ENCODE data around the gene CHD8.
A peak's percentile ranks its signal among the peaks of the same experiment; 100 is the strongest.

Gene CHD8, protein sequence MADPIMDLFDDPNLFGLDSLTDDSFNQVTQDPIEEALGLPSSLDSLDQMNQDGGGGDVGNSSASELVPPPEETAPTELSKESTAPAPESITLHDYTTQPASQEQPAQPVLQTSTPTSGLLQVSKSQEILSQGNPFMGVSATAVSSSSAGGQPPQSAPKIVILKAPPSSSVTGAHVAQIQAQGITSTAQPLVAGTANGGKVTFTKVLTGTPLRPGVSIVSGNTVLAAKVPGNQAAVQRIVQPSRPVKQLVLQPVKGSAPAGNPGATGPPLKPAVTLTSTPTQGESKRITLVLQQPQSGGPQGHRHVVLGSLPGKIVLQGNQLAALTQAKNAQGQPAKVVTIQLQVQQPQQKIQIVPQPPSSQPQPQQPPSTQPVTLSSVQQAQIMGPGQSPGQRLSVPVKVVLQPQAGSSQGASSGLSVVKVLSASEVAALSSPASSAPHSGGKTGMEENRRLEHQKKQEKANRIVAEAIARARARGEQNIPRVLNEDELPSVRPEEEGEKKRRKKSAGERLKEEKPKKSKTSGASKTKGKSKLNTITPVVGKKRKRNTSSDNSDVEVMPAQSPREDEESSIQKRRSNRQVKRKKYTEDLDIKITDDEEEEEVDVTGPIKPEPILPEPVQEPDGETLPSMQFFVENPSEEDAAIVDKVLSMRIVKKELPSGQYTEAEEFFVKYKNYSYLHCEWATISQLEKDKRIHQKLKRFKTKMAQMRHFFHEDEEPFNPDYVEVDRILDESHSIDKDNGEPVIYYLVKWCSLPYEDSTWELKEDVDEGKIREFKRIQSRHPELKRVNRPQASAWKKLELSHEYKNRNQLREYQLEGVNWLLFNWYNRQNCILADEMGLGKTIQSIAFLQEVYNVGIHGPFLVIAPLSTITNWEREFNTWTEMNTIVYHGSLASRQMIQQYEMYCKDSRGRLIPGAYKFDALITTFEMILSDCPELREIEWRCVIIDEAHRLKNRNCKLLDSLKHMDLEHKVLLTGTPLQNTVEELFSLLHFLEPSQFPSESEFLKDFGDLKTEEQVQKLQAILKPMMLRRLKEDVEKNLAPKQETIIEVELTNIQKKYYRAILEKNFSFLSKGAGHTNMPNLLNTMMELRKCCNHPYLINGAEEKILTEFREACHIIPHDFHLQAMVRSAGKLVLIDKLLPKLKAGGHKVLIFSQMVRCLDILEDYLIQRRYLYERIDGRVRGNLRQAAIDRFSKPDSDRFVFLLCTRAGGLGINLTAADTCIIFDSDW (N-terminal part only)

GRCh38 chr14:21455912-21456667 lies at the start of gene CHD8:
Gene CHD8, minus strand, starts transcription at chr14:21456123. Its CDS starts 24,480 bp downstream, at chr14:21431643.
- intact Hi-C loops (cut with DNase I) = loop anchor here (1.0 to 2.0 kb wide), 2 partner anchors 19 to 21 kb away; partner anchors contain the start of gene TOX4
- peak; percentile 98 to 100 (median 100) for DNase-seq

GRCh38 chr14:21505012-21505553 lies 49.2 kb upstream of the CHD8 start:
- intact Hi-C loops (cut with DNase I) = loop anchor here (10.0 kb wide), 1 partner anchor 50 kb away; no protein-coding TSS in a partner anchor
- no peak for DNase-seq

GRCh38 chr14:21503376-21503775 lies 47.5 kb upstream of the CHD8 start:
- no peak for DNase-seq
- intact Hi-C loops (cut with DNase I) = loop anchor here (10.0 kb wide), 1 partner anchor 51 kb away; no protein-coding TSS in a partner anchor

- intact Hi-C loops (cut with DNase I) = loop anchor here (10.0 kb wide), 1 partner anchor 53 kb away; no protein-coding TSS in a partner anchor
- DNase-seq = no peak
These were observed 45.6 kb upstream of the CHD8 start for GRCh38 chr14:21501568-21501967.

GRCh38 chr14:21498540-21499526 lies 42.9 kb upstream of the CHD8 start:
- peak in 10 of 42 donors; percentile 25 to 49 (median 30) for DNase-seq
- intact Hi-C loops (cut with DNase I) = no loop called here

DNA sequence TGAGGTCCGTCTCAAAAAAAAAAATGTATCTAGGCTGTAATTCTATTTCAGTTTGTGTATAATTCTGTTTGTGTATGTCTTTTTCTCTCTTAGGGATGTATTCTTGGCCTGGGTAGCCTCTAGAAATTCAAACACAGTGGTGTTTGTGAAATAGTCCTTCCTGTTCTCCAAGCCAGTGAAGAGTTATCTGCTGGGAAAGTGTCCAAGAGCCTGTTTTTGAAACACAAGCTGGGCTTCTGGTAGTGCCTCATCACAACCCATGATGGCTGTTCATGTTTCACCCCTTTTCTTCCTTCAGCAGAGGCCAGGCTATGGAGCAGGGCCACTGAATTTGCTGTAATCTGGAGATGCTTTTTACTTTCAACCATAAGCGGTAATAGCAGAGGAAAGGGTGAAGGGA lies 40.5 kb upstream of the CHD8 start:
- intact Hi-C loops (cut with DNase I) = no loop called here
- DNase-seq = no peak

DNA sequence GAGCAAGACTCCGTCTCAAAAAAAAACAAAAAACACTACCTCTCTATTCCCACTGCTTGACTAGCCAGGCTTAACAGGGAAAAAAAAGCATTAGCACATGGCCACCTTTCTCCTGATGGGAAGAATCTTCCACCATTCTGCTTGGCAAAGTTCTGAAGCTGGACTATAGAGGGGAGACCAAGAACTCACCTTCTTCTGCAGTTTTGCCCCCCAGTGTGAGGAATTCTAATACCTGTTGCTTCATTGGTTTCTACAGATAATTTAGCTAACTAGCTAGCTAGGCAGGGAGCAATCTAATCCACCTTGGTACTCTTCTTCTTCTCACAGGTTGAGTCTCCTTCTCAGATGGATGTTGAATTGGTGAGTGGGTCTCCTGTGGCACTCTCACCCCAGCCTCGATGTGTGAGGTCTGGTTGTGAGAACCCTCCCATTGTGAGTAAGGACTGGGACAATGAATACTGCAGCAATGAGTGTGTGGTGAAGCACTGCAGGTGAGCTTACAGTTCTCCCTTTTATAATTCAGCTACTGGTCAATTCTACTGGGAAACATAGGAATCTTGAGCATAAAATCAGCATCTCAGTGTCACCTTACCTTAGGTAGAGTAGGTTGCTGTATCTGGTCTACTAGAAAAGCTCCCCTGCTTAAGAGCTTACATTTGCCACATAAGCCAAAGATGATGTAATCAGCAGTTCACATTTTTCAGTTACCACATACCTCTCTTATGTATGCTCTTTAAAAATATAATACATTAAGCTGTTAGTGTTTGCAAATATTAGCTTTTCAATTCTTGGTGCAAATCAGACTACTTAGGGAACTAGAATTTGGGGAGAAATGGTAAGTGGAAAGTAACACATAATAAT lies 39.2 kb upstream of the CHD8 start:
- no peak for DNase-seq

GRCh38 chr14:21486640-21487087 lies 30.7 kb upstream of the CHD8 start:
- no peak for DNase-seq
- intact Hi-C loops (cut with DNase I) = no loop called here

More for the DNA sequence above, 39.2 kb upstream of the CHD8 start:
- intact Hi-C loops (cut with DNase I) = no loop called here

DNA sequence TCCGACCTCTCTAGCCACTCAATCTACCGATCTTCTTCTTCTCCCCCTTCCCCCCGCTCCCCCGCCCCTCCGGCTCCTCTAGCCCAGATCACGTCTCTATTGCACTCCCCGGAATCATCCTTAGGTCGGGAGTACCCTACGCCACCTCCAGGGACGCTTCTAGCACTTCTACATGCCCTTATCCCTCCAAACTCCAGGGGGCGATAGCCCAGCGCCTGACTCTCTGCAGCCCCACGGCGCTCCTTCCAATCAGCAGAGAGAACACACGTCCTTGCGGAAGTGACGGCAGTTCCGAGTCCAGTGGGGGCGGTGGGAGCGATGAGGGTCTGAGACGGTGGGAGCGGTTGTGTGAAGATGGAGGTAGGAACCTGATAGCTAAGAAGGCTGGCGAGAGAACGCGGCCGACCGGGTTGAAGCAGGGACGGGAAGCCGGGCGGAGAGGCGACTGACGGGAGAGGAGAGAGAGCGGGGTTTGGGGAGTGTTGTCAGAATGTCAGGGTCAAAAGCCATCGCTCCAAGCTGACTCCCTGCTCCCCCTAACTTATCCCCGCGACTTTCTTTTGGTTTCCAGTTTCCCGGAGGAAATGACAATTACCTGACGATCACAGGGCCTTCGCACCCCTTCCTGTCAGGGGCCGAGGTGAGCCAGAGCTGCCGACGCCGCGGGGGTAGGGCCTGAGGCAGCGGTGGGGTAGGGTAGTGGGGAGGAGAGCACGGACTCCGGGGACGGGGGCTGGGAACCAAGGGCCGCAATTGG lies 21.2 kb upstream of the CHD8 start, which contains the start of the genes RAB2B and TOX4:
RAB2B (minus strand) TSS at position 35 of the 757 bp plus-strand sequence. CDS start 87 bp downstream, outside the sequence.
TOX4 (plus strand) TSS at position 271 of the 757 bp plus-strand sequence; CDS start at position 355, 84 bp downstream.
- DNase-seq = peak; percentile 93 to 100 (median 98)
- intact Hi-C loops (cut with DNase I) = loop anchor here (1.0 to 2.0 kb wide), 2 partner anchors 21 to 34 kb away; partner anchors contain the start of genes CHD8 and METTL3

DNA sequence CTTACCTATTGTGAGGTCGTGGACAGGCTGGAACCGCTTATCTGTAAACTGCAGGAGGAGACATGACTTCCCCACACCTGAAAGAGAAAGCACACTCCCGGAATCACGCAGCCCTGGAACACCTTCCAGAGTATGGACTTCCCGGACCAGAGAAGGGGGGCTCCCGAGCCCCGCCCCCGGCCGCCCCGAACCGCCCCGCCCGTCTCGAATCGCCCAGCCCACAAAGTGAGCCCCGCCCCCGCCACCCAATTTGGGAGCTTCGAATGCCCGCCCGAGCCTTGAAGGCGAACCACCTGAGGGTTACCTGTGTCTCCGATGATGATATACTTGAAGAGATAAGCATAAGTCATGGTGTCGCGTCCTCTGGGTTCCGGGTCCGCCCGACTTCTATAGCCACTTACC lies 20.6 kb upstream of the CHD8 start:
- intact Hi-C loops (cut with DNase I) = loop anchor here (2.0 kb wide), 1 partner anchor 34 kb away; the partner anchor contains the start of gene METTL3
- DNase-seq = peak in 17 of 42 donors; percentile 72 to 92 (median 81)

DNA sequence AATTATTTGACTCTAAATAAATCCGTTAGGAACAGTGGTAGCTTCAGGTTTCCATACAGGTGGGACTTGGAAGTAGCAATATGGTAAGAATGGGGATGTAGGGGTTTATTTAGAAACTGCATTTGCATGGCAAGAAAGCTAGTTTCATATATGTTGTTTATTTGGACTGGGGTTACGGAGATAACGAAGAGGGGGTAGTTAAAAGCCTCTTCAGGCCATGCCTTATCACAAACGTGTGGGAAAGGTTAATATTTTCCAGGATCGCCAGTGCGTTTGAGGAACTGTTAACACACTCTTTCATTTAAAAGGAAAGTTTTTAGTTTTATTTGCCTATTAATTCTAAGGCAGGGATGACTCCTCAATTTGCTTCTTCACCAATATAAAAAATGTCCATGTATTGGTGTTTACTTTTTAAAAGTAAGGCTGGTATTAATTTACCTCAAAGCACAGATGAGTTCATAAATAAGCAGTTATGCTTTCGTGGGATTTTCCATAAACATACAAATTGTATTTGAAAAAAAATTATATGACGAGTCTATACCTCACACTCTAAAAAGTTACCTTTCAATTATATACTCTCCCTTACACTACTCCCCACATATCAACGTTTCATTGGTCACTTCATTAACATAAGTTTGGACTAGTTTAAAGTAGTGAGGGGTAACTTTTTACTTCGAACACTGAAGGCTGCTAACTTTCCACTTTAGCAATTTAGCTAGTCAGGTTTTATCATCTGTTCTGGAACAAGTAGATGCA lies 20.0 kb upstream of the CHD8 start:
- intact Hi-C loops (cut with DNase I) = loop anchor here (2.0 kb wide), 1 partner anchor 35 kb away; the partner anchor contains the start of gene METTL3
- no peak for DNase-seq

GRCh38 chr14:21467616-21468015 lies 11.7 kb upstream of the CHD8 start:
- intact Hi-C loops (cut with DNase I) = no loop called here
- DNase-seq = peak in 2 of 42 donors; percentile 27 to 51

GRCh38 chr14:21455592-21455911 lies 371 bp downstream of the CHD8 start:
- intact Hi-C loops (cut with DNase I) = no loop called here
- no peak for DNase-seq

Measured in head of caudate nucleus (tissue), 42 donors.